GM19240 (cell line): ENCODE results near the gene S100A9.

Source experiments
- DNase-seq: peaks from one replicate; pipeline ENCODE4 v3.0.0; 2011; ENCODE audit warnings: low spot score; ENCODE audit not compliant: insufficient read length

S100A9 gene

DNA sequence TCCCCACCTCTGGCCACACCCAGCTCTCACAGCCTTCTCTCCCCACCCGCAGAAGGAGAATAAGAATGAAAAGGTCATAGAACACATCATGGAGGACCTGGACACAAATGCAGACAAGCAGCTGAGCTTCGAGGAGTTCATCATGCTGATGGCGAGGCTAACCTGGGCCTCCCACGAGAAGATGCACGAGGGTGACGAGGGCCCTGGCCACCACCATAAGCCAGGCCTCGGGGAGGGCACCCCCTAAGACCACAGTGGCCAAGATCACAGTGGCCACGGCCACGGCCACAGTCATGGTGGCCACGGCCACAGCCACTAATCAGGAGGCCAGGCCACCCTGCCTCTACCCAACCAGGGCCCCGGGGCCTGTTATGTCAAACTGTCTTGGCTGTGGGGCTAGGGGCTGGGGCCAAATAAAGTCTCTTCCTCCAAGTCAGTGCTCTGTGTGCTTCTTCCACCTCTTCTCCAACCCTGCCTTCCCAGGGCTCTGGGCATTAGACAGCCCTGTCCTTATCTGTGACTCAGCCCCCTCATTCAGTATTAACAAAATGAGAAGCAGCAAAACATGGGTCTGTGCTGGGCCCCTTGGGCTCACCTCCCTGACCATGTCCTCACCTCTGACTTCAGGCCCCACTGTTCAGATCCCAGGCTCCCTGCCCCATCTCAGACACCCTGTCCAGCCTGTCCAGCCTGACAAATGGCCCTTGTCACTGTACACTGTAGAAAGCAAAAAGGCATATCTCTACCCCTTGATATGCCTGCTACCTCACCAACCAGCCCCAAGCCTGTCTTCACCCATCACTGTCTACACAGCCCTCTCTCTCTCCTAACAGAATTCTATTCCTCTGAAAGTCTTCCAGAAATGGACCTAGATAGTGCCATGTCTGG, 3.2 kb downstream of the S100A9 start:
- no peak for DNase-seq

- no peak for DNase-seq
Measured at GRCh38 chr1:153361480-153362109, 3.9 kb downstream of the S100A9 start.

- no peak for DNase-seq
Measured at GRCh38 chr1:153362187-153362775, 4.6 kb downstream of the S100A9 start.

DNA sequence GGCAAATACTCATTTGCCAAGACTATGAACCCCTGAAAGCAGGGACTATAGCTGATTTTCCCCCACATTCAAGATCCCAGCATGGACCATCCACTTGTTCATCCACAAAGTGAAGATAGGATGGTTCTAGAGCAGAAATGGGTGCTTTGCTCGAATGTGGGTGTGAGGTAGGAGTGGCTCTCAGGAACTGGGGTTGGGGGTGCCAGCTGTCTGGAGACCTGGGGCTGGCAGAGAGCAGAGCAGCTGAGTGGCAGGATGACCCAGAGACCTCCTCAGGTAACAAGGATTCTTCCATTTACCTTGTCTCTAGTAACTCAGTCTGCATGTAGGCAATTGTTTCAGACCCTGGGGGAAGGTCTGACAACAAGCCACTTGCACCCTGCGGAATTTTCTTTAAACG, 6.0 kb downstream of the S100A9 start:
- DNase-seq: no peak

DNA sequence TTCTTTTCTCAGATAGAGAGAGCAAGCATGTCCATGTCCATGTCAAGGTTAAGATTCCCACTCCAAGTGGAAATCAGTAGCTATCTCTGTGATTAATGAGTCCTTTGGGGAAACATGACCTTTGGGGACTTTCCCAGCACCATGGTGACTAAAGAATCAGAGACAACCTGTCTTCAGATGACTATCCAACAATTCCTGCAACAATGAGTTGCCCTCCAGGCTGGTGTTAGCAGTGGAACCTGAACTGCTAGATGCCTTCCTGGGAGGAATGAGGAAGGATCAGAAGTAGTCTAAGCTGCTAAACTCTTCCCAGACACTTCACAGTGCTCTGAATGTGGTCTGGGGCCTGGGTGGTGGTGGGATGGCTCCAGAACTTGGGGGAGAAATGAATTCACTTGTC, 6.5 kb downstream of the S100A9 start:
- DNase-seq: no peak

DNA sequence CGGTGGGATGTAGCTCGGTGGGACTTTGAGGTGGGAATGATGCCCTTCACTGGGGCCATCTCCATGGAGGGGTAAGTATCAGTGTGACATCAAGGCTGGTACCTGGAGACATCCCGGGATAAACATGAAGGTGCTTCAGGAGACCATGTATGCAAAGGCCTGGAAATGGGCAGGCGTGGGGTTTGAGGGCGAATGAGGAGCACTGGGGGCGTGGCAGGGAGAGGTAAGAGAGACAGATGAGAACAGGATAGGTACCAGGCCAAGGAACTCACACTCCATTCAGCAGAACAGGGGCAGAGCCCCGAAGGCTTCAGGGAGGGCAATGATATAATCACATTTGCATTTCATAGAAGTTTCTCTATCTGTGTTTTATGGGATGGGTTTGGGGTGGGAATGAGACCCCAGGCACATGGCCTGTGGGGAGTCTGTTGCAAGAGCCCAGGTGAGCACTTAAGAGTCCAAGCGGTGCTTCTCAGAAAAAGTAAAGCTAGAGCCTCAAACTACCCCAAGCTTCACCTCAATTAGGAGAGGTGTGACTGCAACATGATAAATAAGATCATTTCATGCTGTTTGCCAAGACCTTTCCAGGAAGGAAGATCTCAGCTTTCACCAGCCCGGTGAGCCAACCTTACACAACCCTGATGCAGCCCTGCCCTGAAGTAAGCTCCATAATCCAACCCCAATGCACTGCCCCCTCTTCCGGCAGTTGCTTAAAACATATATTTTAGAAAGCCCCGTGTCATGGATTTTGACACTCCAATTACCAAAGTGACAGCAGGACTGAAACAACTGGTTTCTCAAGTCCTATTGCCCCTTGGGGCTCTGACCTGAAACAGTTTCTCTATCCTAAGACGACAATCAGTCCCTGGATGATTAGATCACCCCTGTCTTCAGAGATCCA, 7.4 kb downstream of the S100A9 start:
- DNase-seq: no peak

GRCh38 chr1:153365696-153366095, 8.0 kb downstream of the S100A9 start:
- DNase-seq: no peak

GRCh38 chr1:153366261-153366660, 8.6 kb downstream of the S100A9 start:
- DNase-seq: no peak

DNA sequence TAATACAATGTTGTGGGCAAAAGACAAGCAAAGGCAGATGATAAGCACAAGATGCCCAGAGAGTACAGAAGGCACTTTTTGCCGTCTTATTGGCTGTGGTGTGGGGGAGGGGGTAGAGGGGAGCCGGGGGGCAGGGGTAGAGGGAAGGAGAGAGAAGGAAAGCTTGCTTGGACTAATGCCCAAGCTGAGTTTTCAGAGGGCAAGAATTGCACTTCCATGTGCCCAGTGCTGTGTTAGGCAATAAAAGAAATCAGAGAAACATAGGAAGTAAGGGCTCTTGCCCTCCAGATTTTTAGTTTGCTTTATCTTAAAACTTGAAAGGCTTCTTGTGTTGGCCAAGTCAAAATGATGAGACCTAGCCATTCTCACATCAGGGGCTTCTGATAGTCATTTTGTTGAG, 9.4 kb downstream of the S100A9 start:
- no peak for DNase-seq

- DNase-seq: no peak
Measured at GRCh38 chr1:153368495-153368894, 10.8 kb downstream of the S100A9 start.

GRCh38 chr1:153370146-153370545, 12.5 kb downstream of the S100A9 start:
- no peak for DNase-seq

DNA sequence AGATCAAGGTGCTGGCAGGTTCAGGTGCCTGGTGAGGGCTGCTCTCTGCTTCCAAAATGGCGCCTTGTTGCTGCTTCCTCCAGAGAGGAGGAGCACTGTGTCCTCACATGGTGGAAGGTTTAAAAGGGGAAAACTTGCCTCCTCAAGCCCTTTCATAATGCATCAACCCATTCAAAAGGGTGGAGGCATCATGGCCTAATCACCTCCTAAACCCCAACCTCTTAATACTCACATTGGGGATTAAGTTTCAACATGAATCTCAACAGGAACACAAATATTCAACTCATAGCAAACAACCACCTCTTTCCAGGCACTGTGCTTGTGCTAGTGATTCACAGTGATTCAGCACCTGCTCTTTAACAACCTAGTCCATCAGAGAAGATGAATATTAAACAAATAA, 13.6 kb downstream of the S100A9 start:
- DNase-seq: no peak

GRCh38 chr1:153372571-153372970, 14.9 kb downstream of the S100A9 start:
- no peak for DNase-seq

GRCh38 chr1:153374071-153374470, 16.4 kb downstream of the S100A9 start:
- DNase-seq: no peak

- no peak for DNase-seq
Measured at GRCh38 chr1:153375511-153375910, 17.9 kb downstream of the S100A9 start, which contains the start of gene S100A12. S100A12 (minus strand) TSS chr1:153375621; CDS start chr1:153374592, 1,029 bp downstream.

- DNase-seq: no peak
Measured at GRCh38 chr1:153379591-153379990, 21.9 kb downstream of the S100A9 start.

DNA sequence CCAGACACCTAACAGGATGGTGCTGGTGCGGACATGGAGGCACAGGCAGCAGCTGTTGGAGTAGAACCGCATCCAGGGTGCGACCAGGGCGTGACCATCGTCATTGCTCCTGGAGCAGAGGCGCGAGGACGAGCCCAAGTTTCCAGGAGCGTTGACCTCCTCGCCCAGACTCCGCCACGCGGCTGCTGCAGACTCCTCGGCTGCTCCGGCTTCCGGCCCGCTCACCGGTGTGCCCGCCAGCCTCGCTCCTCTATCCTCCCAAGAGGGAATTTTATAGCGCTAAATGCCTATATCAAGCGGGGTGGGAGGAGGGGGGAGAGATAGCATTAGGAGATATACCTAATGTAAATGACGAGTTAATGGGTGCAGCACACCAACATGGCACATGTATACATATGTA, 23.1 kb downstream of the S100A9 start:
- DNase-seq: no peak

DNA sequence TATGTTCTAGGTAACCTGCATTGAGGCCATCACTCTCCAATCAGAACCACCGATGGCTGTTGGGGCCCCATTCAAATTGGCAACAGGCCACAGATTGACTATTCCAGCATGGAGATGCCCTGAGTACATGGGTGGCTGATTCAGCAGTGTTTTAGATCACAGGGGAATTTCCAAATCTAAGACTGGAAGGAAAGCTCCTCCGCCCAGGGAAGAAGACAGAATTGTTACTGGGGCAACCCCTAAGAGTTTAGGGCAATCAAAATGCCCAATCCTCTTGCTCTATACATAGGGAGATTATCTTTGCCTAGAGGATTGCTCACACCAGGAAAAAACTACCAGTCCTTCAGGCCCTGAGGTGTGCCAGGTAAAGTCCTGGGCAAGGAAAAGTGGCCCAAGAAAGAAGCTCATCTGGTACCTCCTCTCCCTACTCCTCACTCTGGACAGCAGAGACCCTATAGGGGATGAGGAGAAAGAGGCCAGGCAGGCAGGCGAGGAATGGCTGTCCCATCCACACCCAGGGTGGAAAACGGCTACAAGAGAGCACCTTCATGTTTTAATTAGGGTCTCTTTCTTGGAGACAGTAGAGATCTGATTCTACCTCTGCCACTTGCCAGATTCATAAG, 27.4 kb downstream of the S100A9 start:
- DNase-seq: no peak

DNA sequence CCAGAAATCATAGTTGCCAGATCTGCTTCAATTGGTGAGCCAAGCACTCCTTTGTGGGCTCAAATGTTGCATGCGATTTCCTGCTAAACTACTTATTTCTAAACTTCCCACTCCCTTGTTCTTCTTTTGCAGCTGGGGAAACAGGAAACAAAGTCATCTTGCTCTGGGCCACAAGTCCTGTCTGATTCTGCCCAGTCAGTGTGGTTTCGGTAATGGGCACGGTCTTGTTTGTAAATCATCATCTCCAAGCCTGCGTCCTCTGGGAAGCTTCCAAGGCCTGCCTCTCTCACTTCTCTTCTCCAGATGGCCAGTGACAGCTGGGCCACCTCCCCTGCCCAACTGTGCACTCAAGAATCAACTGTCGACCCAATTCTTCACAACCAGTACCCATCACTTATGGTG, 28.8 kb downstream of the S100A9 start:
- DNase-seq: no peak

DNA sequence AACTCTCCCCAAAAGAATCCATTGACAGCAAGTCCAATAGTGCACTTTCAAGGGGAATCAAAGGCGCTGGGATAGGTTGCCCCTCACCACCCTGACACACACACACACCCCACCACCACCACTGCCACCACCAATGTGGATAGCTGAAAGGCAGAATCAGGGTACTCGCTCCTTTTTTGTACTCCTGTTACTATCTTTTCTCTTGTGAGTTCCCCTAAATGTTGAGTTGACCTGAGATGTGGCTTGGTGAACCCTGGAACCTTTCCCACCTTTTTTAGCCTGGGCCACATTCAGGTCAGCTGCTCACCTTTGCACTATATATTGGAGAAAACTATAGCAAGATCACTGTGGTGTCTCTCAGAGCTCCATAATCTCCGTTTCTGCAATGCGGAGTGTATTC, 29.3 kb downstream of the S100A9 start:
- DNase-seq: no peak

- no peak for DNase-seq
Measured at GRCh38 chr1:153387785-153388184, 30.1 kb downstream of the S100A9 start.
